NCI-H146 (cell line): ENCODE results near the gene GANAB.
"Not testable (repeated sequence)": the region's sequence is repeated elsewhere in the genome, so short reads cannot be mapped to it uniquely, and the experiment has no call there.

Experiments used
- DNase-seq: peaks from one replicate; lab custom pipeline; 2025; lab: John Stamatoyannopoulos, UW

GANAB gene

GRCh38 chr11:62666259-62666926, 20.0 kb upstream of the GANAB start:
- no peak for DNase-seq

DNA sequence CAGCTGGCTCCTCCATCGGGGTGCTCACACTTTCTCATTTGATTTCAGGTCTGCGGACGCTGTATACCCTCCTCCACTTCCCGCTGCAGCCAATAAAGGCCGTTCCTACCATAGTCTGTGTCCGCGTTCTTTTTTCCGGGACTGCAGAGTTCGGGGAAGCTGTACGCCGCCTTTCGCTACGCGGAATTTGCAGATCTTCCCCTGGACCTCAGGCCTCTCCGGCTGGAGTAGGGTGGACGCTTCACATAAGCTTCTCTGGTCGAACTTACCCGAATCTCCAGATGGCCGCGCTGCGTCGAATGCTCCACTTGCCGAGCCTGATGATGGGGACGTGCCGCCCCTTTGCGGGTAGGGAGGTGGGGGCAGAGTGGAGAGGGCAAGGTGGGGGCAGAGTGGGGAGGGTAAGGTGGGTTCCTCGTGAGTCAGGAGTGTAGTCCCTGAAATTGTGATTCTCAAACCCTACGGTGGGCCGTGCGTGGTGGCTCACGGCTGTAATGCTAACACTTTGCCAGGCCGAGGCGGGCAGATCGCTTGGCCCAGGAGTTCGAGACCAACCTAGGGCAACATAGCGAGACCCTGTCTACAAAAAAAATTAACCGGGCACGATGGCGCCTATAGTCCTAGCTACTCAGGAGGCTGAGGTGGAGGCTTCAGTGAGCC, 19.3 kb upstream of the GANAB start:
- DNase-seq: peak; percentile 70

GRCh38 chr11:62665075-62665598, 18.7 kb upstream of the GANAB start, which contains the start of the genes C11orf98 and CSKMT:
C11orf98 (minus strand) TSS chr11:62665210; CDS start chr11:62665169, 41 bp downstream.
CSKMT (plus strand) TSS chr11:62665312; CDS start chr11:62665880, 568 bp downstream.
- peak; percentile 94 for DNase-seq

DNA sequence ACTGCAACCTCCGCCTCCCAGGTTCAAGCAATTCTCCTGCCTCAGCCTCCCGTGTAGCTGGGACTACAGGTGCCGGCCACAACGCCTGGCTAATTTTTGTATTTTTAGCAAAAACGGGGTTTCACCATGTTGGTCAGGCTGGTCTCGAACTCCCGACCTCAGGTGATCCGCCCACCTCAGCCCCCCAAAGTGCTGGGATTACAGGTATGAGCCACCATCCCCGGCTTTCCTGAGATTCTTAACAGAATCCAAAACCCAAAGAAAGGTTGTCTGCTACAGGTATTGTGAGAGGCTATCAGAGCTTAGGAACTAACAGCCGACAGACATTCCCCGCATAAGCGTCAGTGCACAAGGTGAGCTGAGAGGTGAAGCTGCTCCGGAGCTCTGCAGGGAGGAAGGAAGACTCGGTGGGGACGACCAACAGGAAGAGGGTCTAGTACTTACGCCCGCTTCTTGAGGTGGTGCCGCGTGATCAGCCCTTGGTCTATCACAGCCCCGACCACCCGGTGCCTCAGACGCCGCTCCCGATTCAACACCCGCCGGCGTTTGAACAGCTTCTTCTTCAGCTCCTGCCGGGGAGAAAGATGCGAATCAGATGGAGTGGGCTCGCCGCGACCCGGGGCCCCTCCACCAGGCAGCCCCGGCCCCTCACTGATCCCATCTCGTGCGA, 18.1 kb upstream of the GANAB start:
- peak; percentile 80 for DNase-seq

GRCh38 chr11:62656796-62657429, 10.5 kb upstream of the GANAB start:
- DNase-seq: no peak

GRCh38 chr11:62654297-62654696, 7.9 kb upstream of the GANAB start:
- DNase-seq: no peak

- DNase-seq: no peak
These were observed 6.0 kb upstream of the GANAB start for GRCh38 chr11:62652161-62653006.

GRCh38 chr11:62650283-62650682, 3.9 kb upstream of the GANAB start:
- not testable (repeated sequence) for DNase-seq

GRCh38 chr11:62649486-62649885, 3.1 kb upstream of the GANAB start:
- DNase-seq: no peak

DNA sequence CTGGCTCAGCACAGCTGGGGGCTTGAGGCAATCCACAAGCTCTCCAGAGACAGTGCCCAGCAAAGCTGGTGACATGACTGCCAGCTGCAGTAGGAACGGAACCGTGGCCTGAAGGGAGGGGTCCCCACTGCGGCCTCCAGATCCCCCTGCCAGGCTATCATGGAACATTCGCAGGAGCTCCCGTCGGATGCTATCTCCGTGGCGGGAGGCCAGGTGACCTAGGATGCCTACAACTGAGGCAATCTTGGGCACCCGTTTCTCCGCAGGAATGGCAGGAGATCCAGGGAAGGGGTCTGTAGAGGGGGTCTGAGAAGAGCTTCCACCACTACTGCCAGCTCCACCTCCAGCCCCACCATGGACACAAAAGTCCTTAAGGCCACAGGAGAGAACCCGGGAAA, 2.6 kb upstream of the GANAB start:
- DNase-seq: no peak

DNA sequence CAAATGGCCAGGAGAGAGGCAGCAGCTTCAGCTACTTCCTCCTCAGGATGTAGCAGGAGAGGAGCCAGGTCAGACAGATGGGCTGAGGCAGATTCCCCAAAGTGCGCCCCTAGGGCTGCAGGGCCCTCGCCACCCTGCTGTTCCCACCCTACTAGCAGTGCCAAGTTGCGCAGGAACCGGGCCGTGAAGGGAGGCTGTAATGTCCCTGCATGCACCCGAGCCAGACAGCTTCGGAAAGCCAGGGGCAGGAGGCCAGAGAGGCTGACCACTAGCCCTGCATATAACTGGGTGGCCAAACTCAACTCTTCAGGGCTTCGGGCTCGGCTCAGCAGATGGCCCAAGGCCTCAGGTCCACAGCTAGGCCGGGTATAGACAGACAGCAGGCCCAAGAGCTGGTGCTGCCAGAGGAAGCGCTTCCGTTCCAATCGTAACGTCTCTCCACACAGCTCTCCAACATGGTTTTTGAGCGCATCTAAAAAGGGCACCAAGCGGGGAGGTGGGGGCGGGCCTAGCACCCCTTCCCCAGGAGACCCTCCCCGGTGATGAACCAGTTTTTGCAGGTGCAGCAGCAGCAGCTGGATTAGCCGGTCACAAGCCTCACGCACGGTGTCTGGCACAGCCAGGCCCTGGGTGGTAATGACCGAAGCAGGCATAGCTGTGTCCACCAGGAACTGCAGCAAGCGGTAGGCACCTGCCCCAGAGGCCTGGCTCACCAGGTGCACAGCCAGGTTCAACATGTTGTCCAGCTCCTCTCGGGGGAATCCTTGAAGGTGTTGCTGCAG, 2.0 kb upstream of the GANAB start:
- DNase-seq: no peak

DNA sequence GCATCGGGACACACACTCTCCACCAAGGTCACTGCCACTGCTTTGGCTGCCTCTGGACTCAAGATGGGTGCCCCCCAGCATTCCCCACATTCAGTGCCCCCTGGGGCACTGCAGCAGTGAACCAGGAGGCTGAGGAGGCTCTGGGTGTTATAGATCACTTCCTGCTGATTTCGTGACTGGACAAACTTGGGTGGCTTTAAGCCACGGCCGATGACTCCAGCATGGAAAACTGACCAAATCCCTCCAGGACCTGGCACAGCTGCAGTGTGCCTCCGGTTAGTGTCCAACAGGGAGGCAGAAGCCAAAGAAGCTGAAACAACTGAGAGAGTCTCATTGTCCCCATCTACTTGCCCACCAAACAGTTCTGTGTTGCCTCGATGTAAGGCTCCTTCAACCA, 1.2 kb upstream of the GANAB start:
- no peak for DNase-seq

DNA sequence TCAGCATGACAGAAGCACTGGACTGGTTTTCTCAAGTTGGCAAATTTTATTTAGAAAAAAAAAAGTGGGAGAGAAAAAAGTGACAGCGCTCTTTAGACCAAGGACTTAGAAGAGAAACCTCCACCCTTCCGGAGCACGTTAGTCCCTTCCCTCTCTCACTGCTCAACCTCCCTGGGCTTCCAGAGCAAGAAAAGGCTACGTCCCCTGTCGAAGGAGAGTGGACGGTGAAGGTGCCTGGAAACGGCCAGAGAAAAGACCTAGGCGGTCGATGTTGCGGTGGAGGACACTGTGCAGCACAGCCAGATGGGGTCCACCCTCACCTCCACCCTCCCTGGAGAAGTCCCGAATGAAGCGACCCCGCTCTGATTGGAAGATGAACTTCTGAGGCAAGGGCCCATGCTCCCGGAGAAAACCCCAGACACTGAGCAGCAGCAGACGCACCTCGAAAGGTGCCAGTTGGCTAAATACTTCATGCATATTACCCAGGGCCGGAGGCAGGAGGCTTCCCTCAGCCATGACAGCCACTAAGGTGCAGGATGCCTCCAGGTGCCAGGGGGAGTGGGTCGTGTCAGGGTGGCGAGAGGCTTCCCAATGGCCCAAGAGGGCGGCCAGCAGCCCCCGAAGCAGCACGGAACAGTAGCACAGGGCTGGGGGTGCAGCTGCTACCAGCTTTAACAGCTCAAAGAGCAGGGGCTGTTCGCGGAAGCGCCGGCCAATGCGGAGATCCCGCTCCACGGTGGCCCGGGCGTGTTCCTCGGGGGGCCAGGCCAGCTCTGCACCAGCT, 604 bp upstream of the GANAB start:
- no peak for DNase-seq

- DNase-seq: peak; percentile 13
These were observed 805 bp downstream of the GANAB start for GRCh38 chr11:62645671-62645945.

DNA sequence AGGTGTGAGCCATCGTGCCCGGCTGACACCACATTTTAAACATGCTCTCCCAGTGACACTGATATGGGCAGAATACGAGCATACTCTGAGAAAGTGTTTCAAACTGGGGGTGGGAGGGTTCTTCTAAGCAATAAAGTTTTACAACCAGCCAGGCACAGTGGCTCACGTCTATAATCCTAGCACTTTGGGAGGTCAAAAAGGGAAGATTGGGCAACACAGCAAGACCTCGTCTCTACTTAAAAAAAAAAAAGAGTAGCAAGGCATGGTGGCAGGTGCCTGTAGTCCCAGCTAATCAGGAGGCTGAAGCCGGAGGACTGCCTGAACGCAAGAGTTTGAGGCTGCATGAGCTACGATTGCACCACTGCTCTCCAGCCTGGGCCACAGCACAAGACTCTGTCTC, 2.2 kb downstream of the GANAB start:
- no peak for DNase-seq

- DNase-seq: no peak
These were observed 13.9 kb downstream of the GANAB start for GRCh38 chr11:62632492-62632891.

- DNase-seq: no peak
These were observed 18.7 kb downstream of the GANAB start for GRCh38 chr11:62627713-62628112.

GRCh38 chr11:62622476-62623089, 23.8 kb downstream of the GANAB start:
- DNase-seq: no peak
